ENCODE data around the gene TXNDC16.
A peak's percentile ranks its signal among the peaks of the same experiment; 100 is the strongest.

TXNDC16 gene

DNA sequence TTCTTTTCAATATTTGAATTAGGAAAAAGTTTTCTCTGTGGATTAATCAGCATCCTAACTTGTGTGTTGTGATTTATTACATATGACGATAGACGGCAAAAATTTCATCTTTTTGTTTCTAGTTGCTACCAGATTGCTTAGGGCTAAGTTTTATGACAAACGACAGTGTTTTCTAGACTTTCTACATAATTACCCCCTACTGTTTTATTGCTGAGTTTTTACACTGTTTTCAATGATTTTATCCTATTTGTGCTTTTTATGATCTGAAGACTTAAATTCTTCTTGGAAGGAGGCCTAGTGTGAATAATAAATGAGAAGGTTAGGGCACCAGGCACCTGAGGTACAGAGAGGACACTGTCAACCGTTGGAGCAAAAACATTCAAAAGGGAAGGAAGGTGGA lies 88.1 kb downstream of the TXNDC16 start:
- ChIA-PET POLR2A (no interaction called here), CTCF (interaction anchor here (3.1 kb wide), 1 partner anchor 164 kb away, joined by 27 read pairs; no protein-coding TSS in a partner anchor)
- DNase-seq (ENCODE audit: low read depth, low spot score): no peak
- TF ChIP-seq, protein P1, sequence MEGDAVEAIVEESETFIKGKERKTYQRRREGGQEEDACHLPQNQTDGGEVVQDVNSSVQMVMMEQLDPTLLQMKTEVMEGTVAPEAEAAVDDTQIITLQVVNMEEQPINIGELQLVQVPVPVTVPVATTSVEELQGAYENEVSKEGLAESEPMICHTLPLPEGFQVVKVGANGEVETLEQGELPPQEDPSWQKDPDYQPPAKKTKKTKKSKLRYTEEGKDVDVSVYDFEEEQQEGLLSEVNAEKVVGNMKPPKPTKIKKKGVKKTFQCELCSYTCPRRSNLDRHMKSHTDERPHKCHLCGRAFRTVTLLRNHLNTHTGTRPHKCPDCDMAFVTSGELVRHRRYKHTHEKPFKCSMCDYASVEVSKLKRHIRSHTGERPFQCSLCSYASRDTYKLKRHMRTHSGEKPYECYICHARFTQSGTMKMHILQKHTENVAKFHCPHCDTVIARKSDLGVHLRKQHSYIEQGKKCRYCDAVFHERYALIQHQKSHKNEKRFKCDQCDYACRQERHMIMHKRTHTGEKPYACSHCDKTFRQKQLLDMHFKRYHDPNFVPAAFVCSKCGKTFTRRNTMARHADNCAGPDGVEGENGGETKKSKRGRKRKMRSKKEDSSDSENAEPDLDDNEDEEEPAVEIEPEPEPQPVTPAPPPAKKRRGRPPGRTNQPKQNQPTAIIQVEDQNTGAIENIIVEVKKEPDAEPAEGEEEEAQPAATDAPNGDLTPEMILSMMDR (IDR thresholded peaks at IDR 0.05; ENCODE audit: insufficient read depth, low read length, missing control alignments): no peak
- no peak overlapping the region for H3K4me3 ChIP-seq (ENCODE audit: low read depth, low read length)

DNA sequence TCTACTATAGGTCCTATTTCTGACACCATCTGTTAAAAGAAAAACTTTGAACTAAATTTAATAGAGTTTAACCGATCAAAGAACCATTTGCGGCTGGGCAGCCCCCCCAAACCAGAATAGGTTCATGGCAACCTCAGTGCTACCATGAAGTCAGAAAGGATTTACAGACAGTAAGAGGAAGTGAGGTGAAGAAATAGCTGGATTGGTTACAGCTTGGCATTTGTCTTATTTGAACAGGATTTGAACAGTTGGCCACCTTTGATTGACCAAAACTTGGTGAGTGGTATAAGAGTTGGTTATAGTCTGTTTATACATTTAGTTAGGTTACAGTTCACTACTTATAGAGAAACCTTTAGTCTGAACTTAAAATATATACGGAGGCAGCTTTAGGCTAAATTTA lies 88.9 kb downstream of the TXNDC16 start:
- CTCF ChIA-PET: interaction anchor here (3.1 kb wide), 1 partner anchor 163 kb away, joined by 27 read pairs; no protein-coding TSS in a partner anchor
- no peak for DNase-seq (ENCODE audit: low read depth, low spot score)
- H3K4me3 ChIP-seq (ENCODE audit: low read depth, low read length): no peak overlapping the region
- TF ChIP-seq, protein P1 (IDR thresholded peaks at IDR 0.05; ENCODE audit: insufficient read depth, low read length, missing control alignments): no peak
- POLR2A ChIA-PET: interaction anchor here (0.9 kb wide), 1 partner anchor 7 kb away, joined by 3 read pairs; no protein-coding TSS in a partner anchor

GRCh38 chr14:52461721-52462120 lies 90.6 kb downstream of the TXNDC16 start:
- POLR2A ChIA-PET: no interaction called here
- CTCF ChIA-PET: interaction anchor here (1.1 to 3.1 kb wide), 2 partner anchors 11 to 162 kb away, joined by 3 to 27 read pairs; no protein-coding TSS in a partner anchor
- H3K4me3 ChIP-seq (ENCODE audit: low read depth, low read length): no peak overlapping the region
- TF ChIP-seq, protein P1 (IDR thresholded peaks at IDR 0.05; ENCODE audit: insufficient read depth, low read length, missing control alignments): no peak
- no peak for DNase-seq (ENCODE audit: low read depth, low spot score)

- POLR2A ChIA-PET: interaction anchor here (0.8 to 2.0 kb wide), 3 partner anchors 95 to 144 kb away, joined by 3 to 5 read pairs (median 4); partner anchors contain the start of gene PTGER2
- CTCF ChIA-PET: interaction anchor here (1.0 to 1.9 kb wide), 5 partner anchors 10 to 160 kb away, joined by 3 to 9 read pairs (median 4); no protein-coding TSS in a partner anchor
Measured at GRCh38 chr14:52458721-52459085, 93.6 kb downstream of the TXNDC16 start.

DNA sequence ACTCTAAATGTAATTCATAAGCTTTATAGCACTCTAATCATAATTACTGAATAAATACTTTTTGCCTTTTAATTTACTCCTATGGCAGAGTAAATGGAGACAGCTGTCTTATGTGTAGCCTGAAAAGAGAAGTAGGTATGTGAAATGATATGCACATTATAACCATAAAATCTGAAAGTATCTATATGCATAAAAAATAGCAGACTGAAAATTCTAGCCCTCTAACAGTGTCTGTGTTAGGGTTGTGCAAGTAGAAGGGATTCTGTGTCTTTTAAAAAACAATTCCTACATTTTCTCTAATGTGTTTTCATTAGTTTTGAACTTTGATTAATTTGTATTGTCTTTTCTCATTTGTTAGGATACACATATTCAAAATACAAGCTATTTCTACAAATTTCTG lies 94.9 kb downstream of the TXNDC16 start:
- TF ChIP-seq, protein P1 (IDR thresholded peaks at IDR 0.05; ENCODE audit: insufficient read depth, low read length, missing control alignments): no peak
- CTCF ChIA-PET: interaction anchor here (0.9 to 1.9 kb wide), 5 partner anchors 10 to 159 kb away, joined by 3 to 9 read pairs (median 4); no protein-coding TSS in a partner anchor
- POLR2A ChIA-PET: interaction anchor here (1.4 to 2.0 kb wide), 3 partner anchors 128 to 153 kb away, joined by 3 to 5 read pairs (median 5); partner anchors contain the start of gene PTGER2
- DNase-seq (ENCODE audit: low read depth, low spot score): no peak
- no peak overlapping the region for H3K4me3 ChIP-seq (ENCODE audit: low read depth, low read length)

More at GRCh38 chr14:52458721-52459085, 93.6 kb downstream of the TXNDC16 start:
- TF ChIP-seq, protein P1 (IDR thresholded peaks at IDR 0.05; ENCODE audit: insufficient read depth, low read length, missing control alignments): no peak
- H3K4me3 ChIP-seq (ENCODE audit: low read depth, low read length): no peak overlapping the region
- DNase-seq (ENCODE audit: low read depth, low spot score): no peak

GRCh38 chr14:52455291-52456088 lies 96.8 kb downstream of the TXNDC16 start:
- H3K4me3 ChIP-seq (ENCODE audit: low read depth, low read length): no peak overlapping the region
- POLR2A ChIA-PET: no interaction called here
- TF ChIP-seq, protein P1 (IDR thresholded peaks at IDR 0.05; ENCODE audit: insufficient read depth, low read length, missing control alignments): no peak
- CTCF ChIA-PET: interaction anchor here (0.8 to 1.8 kb wide), 3 partner anchors 8 to 29 kb away, joined by 3 to 6 read pairs (median 3); no protein-coding TSS in a partner anchor
- DNase-seq (ENCODE audit: low read depth, low spot score): peak; percentile 47
